Kidney tubule cell (primary cell): ENCODE data around the gene SMLR1.

Experiments used
- DNase-seq: peaks from one replicate; pipeline ENCODE4 v3.0.0-alpha.2; 2018; ENCODE audit warnings: low spot score

The SMLR1 gene

DNA sequence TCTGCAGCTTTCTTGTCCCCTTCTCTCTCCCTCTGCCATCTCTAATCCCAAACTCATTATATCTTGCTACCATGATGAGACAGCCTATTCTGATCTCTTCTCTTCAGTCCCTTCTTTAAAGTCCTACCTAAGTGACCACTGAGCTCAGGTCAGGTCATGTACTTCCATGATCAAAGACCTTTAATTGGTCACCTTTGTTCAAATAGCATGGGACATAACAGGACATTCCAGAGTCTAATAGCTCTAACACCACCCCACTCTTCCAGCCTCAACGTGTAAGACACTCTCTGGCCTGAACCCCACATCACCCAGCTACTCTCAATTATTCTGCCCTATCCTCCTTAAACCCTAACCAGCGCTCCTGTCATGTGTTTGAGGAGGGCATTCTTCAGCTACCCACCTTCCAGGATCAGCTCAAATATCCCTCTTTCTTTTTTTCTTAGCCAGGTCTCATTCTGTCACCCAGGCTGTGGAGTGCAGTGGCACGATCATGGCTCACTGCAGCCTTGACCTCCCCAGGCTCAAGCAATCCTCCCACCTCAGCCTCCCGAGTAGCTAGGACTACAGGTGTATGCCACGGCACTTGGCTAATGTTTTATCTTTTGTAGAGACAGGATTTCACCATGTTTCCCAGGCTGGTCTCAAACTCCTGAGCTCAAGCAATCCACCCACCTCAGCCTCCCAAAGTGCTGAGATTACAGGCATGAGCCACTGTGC is 2.1 kb upstream of the SMLR1 start:
- no peak for DNase-seq

DNA sequence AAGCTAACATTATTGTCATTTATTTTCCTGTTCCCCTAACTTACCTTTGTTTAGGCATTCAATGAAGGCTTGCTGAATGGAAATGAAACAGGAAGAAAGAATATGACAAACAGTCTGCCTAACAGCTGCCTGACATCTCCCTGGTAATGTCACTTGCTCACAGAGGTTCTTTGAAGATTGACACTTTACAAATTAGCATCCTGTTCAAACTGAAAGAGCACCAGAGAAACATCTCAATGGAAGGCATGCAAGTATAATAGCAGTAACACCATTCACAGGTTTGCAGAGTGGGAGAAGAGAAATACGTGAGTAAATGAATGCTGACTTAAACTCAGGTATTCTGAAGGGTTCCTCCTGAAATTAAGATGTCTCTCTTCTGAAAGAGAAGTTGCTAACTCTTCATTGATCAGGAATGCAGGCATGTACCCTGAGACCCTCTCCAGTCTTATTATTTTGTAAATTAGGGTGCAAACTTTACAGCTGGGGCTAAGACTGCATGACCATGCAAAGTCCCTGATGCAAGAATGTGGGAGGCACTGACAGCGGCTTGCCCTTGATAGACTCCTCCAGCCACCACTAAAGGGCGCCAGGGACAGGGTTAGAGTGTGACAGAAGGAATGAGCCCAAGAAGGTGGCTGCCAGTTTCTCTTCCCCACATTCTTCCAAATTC is 1.3 kb upstream of the SMLR1 start:
- DNase-seq: no peak

DNA sequence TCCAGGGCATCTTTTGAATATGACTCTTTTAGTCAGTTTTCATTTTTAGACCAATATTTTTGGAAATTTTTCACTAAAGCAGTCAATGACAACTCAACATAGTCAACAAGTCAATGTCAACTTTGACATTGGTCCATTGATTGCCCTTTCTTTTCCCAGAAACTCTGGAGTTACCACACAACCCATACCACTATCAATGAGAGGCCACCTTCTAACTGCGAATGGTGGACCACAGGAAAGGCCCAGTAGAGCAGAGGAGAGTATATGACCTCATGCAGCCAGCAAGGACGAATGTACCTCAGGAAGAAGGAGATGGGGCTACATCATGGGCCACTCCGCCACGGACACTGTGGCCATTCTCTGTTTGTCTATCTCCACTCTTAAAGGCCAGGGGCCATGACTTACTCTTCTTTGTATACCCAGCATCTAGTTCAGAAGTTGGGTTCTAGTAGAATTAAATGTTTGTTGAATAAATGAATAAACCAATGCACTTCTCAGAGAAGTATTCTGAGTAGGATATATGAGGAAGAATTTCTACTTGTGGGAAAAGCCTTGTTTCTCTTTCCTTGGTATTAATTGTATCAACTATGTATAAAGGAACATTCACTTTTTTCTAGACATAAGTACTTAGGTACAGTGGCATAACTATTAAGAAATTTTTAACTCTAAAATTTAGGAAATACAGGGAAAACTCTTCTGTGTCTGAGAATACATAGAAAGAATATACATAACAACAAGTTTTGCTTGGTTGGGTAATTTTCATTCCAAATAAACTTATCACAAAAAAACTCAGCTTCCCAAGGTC is 562 bp upstream of the SMLR1 start:
- DNase-seq: no peak

DNA sequence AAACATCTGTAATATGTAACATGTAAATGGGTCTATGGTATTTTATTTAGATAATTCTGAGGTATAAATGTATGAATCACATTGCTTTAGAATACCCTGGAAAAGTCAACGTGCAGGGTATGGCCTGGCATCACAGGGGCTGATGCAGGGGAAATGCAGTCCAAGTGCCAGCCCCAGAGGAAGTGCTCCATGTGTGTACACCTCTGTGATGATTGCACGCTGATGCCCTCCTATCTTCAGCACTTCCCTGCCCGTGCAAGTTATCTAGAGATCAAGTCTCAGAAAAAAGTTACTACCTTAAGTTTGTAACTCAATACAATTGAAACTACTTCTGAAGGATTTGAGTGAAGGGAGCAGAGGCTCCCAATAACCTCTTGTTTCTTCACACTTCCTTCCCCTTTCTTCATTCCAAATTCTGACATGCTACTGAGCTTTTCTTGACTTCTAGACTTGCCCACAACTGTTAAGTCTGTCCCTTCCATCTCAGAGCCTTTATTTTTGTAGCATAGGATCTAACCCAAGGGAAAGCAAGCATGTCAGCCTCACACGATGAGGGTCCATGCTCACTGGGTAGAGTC is 2.2 kb downstream of the SMLR1 start:
- no peak for DNase-seq

DNA sequence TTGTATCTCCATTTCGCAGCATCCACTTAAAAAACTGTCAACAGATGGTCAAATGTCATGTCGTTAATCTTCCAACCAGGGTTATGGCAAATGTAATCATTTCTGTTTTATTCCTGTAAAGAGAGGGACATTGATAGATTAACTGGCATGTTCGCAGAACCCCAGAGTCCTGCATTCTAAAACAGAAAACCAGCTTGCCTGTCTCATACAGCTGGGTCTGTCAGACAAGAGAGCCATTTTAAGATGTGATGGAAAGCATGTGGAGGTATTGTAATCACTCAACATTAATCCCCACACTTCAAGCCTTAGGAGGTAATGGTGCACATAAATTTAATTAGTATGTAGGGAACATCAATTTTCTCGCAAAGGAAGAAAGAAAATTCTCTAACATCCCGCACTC is 4.4 kb downstream of the SMLR1 start:
- no peak for DNase-seq

DNA sequence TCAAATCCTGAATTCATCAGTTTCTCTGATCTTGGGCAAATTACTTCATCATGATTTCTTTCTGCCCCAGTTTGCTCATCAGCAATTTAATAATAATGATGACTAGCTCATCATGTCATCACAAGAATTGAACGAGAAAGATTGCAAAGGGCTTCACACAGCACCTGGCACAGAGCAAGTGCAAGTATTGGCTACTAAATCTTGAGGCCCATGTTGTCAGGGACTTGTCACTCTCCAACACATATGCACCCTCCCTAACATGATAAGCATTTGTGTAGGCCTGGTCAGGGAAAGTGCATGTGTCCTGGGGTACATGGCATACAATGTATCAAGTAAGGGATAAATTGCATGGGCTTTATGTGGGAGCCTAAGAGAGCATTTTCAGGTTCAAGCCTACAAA is 6.4 kb downstream of the SMLR1 start:
- DNase-seq: no peak

DNA sequence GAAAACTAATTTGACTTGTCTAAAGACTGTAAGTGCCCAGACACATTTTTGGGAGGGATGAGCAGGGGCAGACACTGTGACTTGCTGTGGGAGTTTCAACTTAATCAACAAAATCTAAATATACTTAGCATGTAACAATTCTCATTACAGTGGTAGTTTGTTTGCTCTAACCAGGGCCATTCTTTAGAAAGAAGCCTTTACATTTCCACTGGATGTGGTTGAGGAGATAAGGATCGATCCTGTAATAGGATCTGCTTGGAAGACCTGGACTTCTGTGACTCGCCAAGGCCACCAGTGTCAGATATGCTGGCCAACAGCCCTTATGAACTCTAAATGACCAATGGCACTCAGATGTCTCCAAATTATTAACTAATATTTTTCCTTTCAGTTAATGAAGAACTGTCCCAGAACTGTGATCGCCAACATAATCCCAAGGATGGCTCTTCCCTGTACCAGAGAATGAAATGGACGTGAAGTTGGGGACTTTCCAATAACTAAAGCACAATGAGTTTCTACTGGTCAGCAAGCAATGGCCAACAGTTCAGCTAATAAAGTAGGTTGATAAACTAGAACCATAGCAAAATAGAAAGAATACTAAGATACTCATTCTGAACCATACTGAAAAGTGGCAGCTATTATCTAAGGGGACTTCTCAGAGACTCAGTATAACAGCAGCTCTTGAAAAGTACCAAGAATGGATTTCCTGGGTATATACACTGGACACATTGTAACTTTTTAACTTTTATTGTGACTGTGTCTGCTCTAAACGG is 7.5 kb downstream of the SMLR1 start:
- DNase-seq: peak; percentile 12

DNA sequence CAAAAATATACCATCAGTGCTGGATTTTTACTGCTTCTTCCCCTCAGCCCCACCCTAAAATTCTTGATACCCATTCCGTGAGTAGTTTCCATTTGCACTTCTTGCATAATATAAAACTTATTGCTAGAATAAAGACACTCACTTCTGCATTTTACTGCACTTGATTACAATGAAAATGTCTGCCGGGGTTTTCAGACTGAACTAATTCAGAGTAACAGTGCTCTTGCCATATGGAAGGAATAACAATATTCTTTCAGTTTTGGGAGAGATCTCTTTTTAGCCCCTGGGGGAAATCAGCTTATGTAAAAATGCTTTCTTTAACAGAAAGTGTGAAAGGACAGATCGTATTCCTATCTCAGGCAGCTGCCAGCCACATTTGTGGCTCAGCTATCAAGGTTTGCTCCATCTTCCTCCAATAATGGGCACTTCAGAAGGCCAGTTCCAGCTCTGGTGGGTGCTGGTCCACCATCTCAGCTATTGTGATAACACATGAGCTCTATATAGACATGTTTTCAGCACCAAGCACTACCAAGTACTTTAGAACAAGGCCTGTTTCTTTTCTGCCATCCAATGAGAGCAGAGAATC is 8.9 kb downstream of the SMLR1 start:
- no peak for DNase-seq

DNA sequence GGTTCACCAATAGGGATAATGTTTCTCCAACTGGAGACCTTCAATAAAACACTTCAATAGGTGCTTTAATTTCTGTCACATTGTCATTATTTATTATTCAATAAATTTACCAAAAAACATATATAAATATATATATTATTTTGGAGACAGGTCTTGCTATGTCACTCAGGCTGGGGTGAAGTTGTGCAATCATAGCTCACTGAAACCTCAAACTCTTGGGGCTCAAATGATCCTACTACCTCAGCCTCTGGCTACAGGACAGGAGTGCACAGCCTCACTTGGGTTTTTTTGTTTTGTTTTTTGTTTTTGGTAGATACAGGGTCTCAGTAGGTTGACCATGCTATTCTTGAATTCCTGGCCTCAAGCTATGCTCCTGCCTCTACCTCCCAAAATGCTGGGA is 9.9 kb downstream of the SMLR1 start:
- DNase-seq: no peak

DNA sequence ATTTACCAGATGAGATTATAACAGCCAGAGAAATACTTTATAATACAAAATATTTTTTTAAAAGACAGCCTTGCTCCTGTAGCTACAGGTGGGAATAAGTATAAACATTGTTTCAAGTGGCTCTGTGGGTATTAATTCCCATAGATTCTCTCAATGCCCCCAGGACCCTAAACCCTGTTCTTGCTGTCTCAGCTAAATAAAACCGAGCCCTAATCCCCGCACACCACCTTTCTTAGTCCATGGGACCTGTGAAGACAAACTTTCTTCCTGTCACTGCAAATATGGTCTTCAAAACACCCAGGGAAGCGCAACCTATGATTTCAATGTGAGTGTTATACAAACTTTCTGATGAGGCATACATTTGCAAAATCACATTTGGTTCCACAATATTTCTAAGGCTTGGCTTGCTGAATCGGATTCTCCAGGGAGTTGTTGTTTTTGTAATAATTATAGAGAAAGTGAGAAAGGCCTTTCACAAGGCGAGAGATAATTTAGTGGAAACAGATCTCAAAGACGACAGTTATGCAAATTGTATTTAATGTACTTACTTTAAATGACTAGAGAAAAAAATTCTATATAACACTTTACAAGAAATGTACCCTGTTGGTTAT is 11.1 kb downstream of the SMLR1 start:
- DNase-seq: no peak

DNA sequence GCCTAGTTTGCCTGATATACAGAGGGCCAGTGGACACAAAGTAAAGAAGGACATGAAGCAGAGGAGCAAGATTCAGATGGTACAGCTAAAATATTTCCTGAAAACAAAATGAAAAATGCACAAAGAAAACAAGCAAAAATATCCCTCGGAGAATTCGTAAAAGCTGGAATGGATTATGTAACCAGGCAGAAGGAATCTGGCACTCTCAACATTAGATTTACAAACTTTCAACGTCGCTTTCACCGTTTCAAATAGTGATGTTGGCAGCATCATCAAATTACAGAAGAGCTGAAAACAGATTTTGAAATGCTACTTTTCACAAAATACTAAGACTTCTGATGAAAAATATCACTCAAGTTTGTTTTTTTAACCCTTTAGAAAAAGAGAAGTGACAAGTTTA is 11.7 kb downstream of the SMLR1 start:
- DNase-seq: no peak

DNA sequence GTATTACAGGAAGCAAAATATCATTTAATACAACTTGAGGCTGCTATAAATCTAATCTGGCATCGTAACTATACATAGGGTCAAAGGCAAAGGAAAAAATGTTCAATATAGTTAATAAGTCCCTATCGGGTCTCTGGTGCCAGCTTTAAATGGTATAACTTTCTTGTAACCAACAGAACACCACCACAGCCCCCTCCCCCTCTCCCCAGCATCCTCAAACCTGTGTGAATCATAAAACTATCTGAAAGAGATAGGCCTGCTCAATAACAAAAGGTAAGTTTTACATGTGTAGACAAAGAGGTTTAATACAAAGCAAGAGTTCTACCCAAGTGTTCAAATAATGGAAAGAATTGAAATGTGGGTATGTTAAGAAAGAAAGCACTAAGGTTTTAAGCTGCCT is 12.2 kb downstream of the SMLR1 start:
- DNase-seq: no peak

DNA sequence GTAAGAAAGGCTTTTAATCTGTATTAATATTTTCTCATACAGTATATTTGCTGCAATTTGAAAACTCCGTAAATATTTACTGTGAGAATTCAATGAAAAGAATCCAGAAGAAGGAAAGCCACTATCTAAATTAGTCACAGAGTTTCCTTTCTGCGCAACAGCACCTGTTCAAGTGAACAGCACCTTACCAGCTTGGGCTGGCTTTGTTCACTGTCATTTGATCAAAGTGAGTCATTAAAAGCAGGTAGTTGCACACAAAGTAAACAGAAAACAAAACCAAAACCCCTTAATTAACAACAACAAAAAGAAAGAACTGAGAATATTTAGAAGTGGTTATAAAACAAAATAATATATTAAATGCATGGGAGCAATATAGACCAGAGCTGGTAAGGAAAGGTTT is 12.8 kb downstream of the SMLR1 start:
- DNase-seq: no peak

DNA sequence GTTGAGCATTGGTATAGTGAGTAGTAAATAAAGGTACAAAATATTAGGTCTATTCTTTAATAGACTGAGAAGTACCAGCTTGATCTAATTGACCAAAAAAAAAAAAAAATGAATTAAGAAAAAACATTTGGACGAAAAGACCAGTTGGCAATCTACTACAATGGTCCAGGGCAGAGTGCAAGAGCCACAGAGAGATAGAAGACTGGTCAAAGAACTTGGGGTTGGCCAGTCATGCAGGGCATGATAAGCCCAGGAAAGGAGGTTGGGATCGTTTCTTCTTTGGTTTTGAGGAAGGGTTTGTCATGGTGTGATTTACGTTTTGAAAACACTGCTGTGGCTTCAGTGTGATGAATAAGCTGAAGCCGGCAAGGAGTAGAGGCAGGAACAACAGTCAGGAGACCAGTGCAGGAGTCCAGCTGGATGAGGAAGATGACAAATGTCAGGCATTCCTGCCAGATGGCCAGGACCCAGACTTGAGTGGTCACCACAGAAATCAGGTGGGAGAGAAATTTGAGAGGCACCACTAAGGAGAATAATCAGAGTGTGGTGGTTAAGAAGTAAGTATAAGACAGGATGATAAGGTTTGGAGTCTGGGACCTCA is 14.0 kb downstream of the SMLR1 start:
- DNase-seq: peak; percentile 18

DNA sequence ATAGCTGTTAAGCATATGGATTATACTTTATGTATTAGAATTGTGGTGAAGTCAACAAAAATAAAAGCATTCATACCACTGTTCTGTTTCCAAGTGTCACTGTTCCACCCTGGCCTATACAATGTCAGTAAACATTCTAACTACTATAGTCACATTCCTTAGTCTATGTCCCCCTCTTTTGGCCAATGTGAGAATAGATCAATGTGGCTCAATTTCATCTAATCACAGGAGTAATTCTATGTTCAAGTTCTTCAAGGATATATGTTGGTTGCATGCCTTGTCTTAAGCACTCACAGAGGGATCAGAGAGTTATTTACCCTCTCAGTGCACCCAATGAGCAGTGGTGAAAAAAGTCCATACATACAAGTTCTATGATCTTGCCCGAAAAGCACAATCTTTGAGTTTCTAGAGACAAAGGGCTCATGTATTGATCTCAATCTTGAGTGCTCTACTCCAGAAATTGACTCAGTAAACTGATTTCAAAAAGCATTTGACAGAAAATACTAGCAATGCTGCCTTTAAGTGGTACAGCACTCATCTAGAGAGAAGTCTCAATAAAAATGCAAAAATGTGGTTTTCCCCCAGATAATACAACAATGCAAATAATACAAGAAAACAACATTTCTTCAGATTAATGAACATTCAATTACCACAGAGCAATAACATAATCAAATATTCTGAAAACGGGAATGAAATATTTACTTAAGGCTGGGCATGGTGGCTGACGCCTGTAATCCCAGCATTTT is 16.5 kb downstream of the SMLR1 start:
- peak; percentile 17 for DNase-seq

DNA sequence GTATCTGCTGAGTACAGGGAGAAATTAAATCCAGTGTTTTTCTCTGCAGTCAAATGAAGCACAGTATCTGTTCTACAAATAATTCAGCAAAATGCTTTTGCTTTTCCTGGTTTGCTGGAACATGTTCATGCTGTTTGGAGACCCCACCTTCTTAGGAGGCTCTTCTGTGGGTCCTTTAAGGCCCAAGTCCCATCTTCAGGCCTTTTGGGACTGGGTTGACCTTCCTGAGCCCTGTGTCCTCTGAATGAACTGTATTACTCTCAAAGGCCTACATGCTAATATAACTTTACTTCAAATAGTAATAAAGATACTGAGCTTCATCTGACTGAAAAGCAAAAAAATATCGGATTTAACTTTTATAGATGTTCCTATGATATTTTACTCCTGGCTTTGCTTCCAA is 19.3 kb downstream of the SMLR1 start:
- DNase-seq: no peak

DNA sequence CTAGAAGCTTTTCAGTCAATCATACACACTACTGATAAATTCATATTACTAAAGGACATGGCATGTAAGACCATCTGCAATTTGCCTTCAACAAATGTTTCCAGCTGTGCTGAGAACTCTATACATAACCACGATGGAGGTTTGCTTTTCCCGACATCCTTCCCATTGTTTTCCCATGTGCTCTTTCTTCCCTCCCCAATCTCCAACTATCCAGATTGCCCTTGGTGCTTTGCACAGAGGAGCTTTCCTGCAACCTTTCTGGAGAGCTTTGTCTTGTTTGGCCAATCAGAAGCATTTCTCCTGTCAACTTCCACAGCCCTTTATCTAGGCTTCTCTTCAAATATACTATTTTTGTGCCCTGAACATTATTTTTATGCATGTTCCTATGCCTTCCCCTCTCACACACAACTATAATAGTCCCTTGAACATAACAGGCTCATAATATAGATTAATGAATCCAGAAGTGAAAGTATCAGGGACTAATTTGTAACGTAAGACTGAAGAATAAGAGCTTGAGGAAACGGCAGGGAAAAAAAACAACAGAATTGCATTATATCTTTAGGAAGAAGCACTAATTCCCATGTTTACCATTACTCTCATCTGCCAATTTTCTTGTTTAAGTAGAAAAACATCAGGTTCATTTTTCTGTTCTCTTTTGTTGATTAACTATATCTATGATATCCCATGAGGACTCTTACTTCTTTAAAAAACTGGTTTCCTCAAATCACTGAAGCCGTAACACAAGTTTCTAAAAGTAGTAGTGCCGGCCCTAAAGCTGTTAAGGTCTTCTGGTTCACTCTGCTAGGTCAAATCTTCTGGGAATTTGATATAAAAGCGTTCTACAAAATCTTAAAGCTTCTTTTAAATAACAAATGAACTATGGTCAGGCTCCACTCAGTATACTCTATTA is 20.1 kb downstream of the SMLR1 start:
- DNase-seq: no peak

DNA sequence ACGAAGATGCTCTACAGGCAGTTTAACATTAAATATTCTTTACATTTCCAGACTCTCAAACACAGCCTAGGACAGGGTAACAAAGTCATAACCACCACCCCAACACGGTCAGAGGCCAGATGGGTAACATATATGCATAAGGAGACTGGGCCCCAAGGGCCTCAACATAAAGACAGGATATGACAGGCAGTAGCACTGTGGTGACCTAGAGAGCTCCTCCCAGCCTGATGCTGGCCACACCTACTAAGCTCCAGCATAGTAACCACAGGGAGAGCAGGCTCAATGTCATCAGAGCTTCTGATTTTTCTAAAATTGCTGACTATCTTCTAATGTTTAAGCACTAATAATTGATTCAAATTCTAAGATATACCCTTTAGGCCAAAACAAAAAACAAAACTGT is 21.7 kb downstream of the SMLR1 start:
- peak; percentile 18 for DNase-seq

DNA sequence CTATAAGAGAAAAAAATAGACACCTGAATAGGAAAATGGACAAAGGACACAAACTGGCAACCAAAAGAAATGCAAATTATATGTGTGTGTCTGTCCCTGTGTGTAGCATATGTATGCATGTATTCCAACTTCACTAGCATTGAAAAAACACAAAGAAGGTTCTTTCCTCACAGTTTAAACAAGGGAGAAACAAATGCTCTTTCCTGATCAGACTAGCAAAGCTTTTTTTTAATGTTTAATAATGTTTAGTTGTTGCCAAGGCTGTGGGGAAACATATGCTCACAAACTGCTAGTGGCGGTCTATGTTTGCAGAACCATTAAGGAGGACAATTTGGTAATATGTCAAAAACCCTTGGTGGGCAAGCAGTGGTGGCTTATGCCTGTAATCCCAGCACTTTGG is 22.4 kb downstream of the SMLR1 start:
- no peak for DNase-seq
